A673 (cell line): ENCODE data around the gene ASB15.

Experiments
- CTCF ChIP-seq: fragments of 300-800, 200-600 bp; sonication (generic); conservative IDR thresholded peaks from 2 replicates; pipeline ENCODE4 v1.5.1; 2017; ENCODE audit warnings: low read depth, mild to moderate bottlenecking, antibody characterized with exemption, low read length, moderate library complexity, mixed read lengths
- EZH2 ChIP-seq: fragments of 200-600 bp; sonication (generic); IDR thresholded peaks from 2 replicates; pipeline ENCODE4 v1.6.1; 2017; ENCODE audit warnings: borderline replicate concordance, low read depth, mild to moderate bottlenecking, mixed read lengths, antibody characterized with exemption, low read length; ENCODE audit not compliant: poor library complexity, severe bottlenecking

GRCh38 chr7:123656544-123657303 lies 55.1 kb downstream of the ASB15 start:
- TF ChIP-seq CTCF (no peak), EZH2 (no peak)
